HCT116 (cell line): ENCODE results near the gene EPS8L2. TPM values are rescaled to one million over a fixed set of nuclear protein-coding genes. Genes with fewer than 3 reads are reported as not detected.

ENCODE experiments used
- ELF1 ChIP-seq: IDR thresholded peaks from 2 replicates; pipeline ENCODE4 v1.6.1; 2012; ENCODE audit warnings: low read depth, borderline replicate concordance
- EZH2phosphoT487 ChIP-seq: fragments of 200-600 bp; IDR thresholded peaks from 2 replicates; pipeline ENCODE4 v1.6.1; 2018; ENCODE audit warnings: antibody characterized with exemption, borderline replicate concordance
- POLR2AphosphoS5 ChIP-seq: IDR thresholded peaks from 2 replicates; pipeline ENCODE4 v1.6.1; 2011; ENCODE audit warnings: mild to moderate bottlenecking, low read depth, low read length, moderate library complexity
- SP1 ChIP-seq: IDR thresholded peaks from 2 replicates; pipeline ENCODE4 v1.6.1; 2012; ENCODE audit warnings: low read depth
- TCF7L2 ChIP-seq: IDR thresholded peaks from 2 replicates; pipeline ENCODE4 v1.7.0; 2011; ENCODE audit warnings: borderline replicate concordance, inconsistent platforms; ENCODE audit not compliant: insufficient read depth, insufficient read length; ENCODE audit errors: extremely low read depth
- ZNF274 ChIP-seq: fragments of 200-500 bp; sonication (Bioruptor generic); IDR thresholded peaks from 2 replicates; pipeline ENCODE4 v1.6.1; 2014; ENCODE audit warnings: mild to moderate bottlenecking, low read depth, low read length, inconsistent platforms
- total RNA-seq: library from RNA; stranded (reverse); gene quantifications from one replicate; pipeline ENCODE4 v1.2.1, GENCODE V29; 2021; ENCODE audit not compliant: unreplicated experiment
- TF ChIP-seq, protein P1 (sequence below): IDR thresholded peaks from 2 replicates; pipeline ENCODE4 v1.6.1; 2011; ENCODE audit warnings: mild to moderate bottlenecking, low read length, moderate library complexity; ENCODE audit not compliant: insufficient replicate concordance; ENCODE audit errors: extremely low read depth
- TF ChIP-seq, protein P2 (sequence below): IDR thresholded peaks from 2 replicates; pipeline ENCODE4 v1.6.1; 2012
- TF ChIP-seq, protein P3 (sequence below): IDR thresholded peaks from 2 replicates; pipeline ENCODE4 v1.6.1; 2012

The EPS8L2 gene
- total RNA-seq, 1 experiment from 2014 or later = 157 TPM

- TF ChIP-seq POLR2AphosphoS5 (no peak), EZH2phosphoT487 (no peak), SP1 (no peak), ELF1 (no peak), ZNF274 (no peak), TCF7L2 (no peak)
- TF ChIP-seq, protein P1, sequence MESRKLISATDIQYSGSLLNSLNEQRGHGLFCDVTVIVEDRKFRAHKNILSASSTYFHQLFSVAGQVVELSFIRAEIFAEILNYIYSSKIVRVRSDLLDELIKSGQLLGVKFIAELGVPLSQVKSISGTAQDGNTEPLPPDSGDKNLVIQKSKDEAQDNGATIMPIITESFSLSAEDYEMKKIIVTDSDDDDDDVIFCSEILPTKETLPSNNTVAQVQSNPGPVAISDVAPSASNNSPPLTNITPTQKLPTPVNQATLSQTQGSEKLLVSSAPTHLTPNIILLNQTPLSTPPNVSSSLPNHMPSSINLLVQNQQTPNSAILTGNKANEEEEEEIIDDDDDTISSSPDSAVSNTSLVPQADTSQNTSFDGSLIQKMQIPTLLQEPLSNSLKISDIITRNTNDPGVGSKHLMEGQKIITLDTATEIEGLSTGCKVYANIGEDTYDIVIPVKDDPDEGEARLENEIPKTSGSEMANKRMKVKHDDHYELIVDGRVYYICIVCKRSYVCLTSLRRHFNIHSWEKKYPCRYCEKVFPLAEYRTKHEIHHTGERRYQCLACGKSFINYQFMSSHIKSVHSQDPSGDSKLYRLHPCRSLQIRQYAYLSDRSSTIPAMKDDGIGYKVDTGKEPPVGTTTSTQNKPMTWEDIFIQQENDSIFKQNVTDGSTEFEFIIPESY = no peak
- TF ChIP-seq, protein P2, sequence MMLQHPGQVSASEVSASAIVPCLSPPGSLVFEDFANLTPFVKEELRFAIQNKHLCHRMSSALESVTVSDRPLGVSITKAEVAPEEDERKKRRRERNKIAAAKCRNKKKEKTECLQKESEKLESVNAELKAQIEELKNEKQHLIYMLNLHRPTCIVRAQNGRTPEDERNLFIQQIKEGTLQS = no peak
- TF ChIP-seq, protein P3, sequence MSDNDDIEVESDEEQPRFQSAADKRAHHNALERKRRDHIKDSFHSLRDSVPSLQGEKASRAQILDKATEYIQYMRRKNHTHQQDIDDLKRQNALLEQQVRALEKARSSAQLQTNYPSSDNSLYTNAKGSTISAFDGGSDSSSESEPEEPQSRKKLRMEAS = no peak
These were observed 4.1 kb upstream of the EPS8L2 start (continued) for GRCh38 chr11:701741-702461.
